Left ventricle myocardium inferior (tissue), 1 donor: ENCODE data around the gene OST4. TPM values are rescaled to one million over a fixed set of nuclear protein-coding genes. Genes with fewer than 3 reads are reported as not detected.
A peak's percentile ranks its signal among the peaks of the same experiment; 100 is the strongest.

ENCODE experiments used
- DNase-seq: peaks from one replicate; pipeline ENCODE4 v3.0.0-alpha.2; 2020
- H3K27ac ChIP-seq: fragments of 200-600 bp; replicated peaks from 2 replicates; pipeline ENCODE4 v1.8.0; 2021
- H3K27me3 ChIP-seq: fragments of 200-600 bp; 2 replicates; pipeline ENCODE4 v1.8.0; 2021; ENCODE audit warnings: low read depth
- H3K36me3 ChIP-seq: fragments of 200-600 bp; 2 replicates; pipeline ENCODE4 v1.8.0; 2021
- H3K4me1 ChIP-seq: fragments of 200-600 bp; 2 replicates; pipeline ENCODE4 v1.8.0; 2021
- H3K4me3 ChIP-seq: fragments of 200-600 bp; 2 replicates; pipeline ENCODE4 v1.8.0; 2021; ENCODE audit warnings: mild to moderate bottlenecking, moderate library complexity
- H3K9me3 ChIP-seq: fragments of 200-600 bp; replicated peaks from 2 replicates; pipeline ENCODE4 v1.8.0; 2021
- intact Hi-C: fragments of 100-400 bp; cut with micrococcal nuclease; formaldehyde crosslinking; loops from one replicate; pipeline ENCODE4 v1.11.0; 2022
- total RNA-seq: library from RNA; stranded (reverse); fragmentation: NEBNext Ultra II Directional; extraction: Animal tissue kit (Norgen Biotek cat#: 25700); gene quantifications from one replicate; pipeline ENCODE4 v1.2.1, GENCODE V29; 2021
- TF ChIP-seq, protein P1 (sequence below): fragments of 200-600 bp; IDR thresholded peaks from 2 replicates; pipeline ENCODE4 v1.8.0; 2021; ENCODE audit warnings: antibody characterized with exemption, mild to moderate bottlenecking, borderline replicate concordance
- donor health status: DM: no; HTN: yes; CAD: no; lungs with severe emphysema.

The OST4 gene
- total RNA-seq, 1 donor from 2014 or later = 354 TPM

DNA sequence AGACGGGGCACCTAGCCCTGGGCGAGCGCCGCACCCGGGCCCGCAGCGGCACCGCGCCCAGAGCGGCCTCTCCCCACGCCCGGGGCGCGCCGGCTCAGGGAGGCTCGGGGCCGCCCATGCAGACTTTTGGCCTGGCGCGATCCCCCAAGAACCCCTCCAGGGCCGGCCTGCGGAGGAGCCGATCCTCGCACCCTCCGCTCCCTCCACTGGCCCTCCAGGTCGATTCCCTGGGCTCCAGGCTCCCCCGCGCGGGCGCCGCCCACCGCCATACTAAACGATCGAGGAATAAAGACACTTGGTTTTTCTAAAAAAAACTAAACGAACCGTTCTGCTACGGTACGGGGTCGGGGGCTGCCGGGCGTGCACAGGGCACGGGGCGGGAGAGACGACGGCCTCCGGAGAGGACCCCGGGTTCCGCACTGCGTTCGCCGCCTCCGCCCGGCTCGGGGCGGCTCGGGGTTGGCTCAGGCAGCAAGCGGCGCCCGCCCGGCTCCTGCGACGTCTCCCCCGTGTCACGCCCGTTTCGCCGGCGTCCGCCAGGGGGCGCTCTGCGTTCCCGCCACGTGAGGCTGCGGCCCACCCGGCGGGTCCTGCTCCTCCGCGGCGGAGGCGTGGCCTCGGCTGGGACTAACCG is 14.8 kb upstream of the OST4 start:
- Histone ChIP-seq H3K27me3 (no peaks in the 10 kb centered on the region), H3K4me1 (peaks cover 50% of the 10 kb centered on the region), H3K9me3 (no peaks in the 10 kb centered on the region), H3K4me3 (peak overlapping the region; percentile 84), H3K27ac (peak overlapping the region; percentile 97), H3K36me3 (no peaks in the 10 kb centered on the region)
- peak; percentile 96 for DNase-seq
- intact Hi-C loops = loop anchor here (10.0 kb wide), 1 partner anchor 121 kb away; no protein-coding TSS in a partner anchor
- TF ChIP-seq, protein P1, sequence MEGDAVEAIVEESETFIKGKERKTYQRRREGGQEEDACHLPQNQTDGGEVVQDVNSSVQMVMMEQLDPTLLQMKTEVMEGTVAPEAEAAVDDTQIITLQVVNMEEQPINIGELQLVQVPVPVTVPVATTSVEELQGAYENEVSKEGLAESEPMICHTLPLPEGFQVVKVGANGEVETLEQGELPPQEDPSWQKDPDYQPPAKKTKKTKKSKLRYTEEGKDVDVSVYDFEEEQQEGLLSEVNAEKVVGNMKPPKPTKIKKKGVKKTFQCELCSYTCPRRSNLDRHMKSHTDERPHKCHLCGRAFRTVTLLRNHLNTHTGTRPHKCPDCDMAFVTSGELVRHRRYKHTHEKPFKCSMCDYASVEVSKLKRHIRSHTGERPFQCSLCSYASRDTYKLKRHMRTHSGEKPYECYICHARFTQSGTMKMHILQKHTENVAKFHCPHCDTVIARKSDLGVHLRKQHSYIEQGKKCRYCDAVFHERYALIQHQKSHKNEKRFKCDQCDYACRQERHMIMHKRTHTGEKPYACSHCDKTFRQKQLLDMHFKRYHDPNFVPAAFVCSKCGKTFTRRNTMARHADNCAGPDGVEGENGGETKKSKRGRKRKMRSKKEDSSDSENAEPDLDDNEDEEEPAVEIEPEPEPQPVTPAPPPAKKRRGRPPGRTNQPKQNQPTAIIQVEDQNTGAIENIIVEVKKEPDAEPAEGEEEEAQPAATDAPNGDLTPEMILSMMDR = peak; percentile 87

DNA sequence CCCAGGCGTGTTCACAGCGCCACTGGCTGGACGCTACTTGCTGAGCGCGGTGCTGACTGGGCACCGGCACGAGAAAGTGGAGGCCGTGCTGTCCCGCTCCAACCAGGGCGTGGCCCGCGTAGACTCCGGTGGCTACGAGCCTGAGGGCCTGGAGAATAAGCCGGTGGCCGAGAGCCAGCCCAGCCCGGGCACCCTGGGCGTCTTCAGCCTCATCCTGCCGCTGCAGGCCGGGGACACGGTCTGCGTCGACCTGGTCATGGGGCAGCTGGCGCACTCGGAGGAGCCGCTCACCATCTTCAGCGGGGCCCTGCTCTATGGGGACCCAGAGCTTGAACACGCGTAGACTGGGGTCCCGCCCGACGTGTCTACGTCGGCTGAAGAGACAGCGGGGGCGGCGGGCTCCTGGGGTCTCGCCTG is 14.2 kb upstream of the OST4 start:
- TF ChIP-seq, protein P1 = peak; percentile 61
- no peaks in the 10 kb centered on the region for H3K36me3 ChIP-seq
- H3K27ac ChIP-seq = peak overlapping the region; percentile 97
- H3K4me3 ChIP-seq = peak overlapping the region; percentile 84
- peaks cover 55% of the 10 kb centered on the region for H3K4me1 ChIP-seq
- H3K27me3 ChIP-seq = no peaks in the 10 kb centered on the region
- H3K9me3 ChIP-seq = no peaks in the 10 kb centered on the region
- peak; percentile 82 for DNase-seq
- intact Hi-C loops = loop anchor here (10.0 kb wide), 1 partner anchor 121 kb away; no protein-coding TSS in a partner anchor

DNA sequence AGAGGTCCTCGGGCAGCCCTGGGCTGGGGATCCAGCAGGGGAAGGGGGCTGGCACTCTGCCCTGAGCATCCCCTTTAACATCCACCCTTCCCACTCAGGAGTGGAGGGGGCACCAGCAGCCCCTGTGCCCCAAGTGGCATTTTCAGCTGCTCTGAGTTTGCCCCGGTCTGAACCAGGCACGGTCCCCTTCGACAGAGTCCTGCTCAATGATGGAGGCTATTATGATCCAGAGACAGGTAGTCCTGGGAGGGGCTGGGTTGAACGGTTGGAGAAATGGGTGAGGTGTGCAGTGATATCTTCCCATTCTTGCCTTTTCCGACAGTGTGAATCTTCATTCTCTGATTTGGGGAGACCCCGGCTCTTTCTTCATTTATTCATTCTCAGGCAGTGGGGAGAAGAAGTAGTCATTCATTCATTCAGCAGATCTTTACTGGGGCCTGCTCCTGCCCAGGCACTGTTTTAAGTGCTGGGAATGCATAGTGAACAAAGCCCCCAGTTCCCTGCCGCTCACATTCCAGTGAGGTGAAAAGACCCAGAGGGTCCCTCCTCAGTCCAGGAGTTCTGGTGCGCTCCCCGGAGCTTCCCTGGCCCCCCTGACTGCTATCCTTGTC is 13.7 kb upstream of the OST4 start:
- Histone ChIP-seq H3K36me3 (no peaks in the 10 kb centered on the region), H3K27ac (peak overlapping the region; percentile 97), H3K27me3 (no peaks in the 10 kb centered on the region), H3K4me3 (peak overlapping the region; percentile 84), H3K9me3 (no peaks in the 10 kb centered on the region), H3K4me1 (peaks cover 61% of the 10 kb centered on the region)
- no peak for DNase-seq
- TF ChIP-seq, protein P1 = no peak
- intact Hi-C loops = loop anchor here (10.0 kb wide), 1 partner anchor 120 kb away; no protein-coding TSS in a partner anchor

DNA sequence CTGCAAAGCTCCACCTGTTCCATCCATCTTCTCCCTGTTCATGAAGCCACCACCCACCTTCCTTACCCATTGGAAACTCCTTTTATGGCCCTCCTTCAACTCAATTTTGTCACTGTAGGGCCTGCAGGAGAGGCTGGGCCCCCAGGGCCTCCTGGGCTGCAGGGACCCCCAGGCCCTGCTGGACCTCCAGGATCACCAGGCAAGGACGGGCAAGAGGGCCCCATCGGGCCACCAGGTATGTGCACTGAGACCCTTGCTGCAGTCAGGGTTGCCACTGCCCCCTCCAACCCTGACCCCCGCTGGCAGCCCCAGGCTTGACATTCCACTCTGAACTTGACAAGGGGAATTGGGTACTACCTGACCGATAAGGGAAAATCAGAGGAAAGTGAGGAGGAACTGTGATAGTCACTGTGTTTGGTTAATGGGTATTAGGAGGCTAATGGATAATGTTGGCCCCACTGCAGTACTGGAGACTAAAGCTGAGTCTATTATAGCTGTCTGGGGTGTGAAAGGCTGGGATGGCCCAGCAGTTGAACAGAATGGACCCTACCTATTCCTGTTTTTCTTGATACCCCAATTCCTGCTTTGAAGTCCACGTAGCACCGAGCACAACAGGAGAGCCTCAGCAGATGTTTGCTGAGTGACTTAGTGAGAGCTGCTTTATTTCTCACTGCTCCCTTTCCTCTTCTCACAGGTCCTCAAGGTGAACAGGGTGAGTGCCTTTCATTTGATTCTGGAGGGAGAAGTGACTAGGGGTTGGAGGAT is 13.0 kb upstream of the OST4 start:
- Histone ChIP-seq H3K36me3 (no peaks in the 10 kb centered on the region), H3K4me3 (no peak overlapping the region), H3K27me3 (no peaks in the 10 kb centered on the region), H3K4me1 (peaks cover 64% of the 10 kb centered on the region), H3K9me3 (no peaks in the 10 kb centered on the region), H3K27ac (peak overlapping the region; percentile 97)
- TF ChIP-seq, protein P1 = no peak
- intact Hi-C loops = loop anchor here (10.0 kb wide), 1 partner anchor 120 kb away; no protein-coding TSS in a partner anchor
- no peak for DNase-seq
